Activated CD4-positive, alpha-beta T cell treated with anti-CD3 and anti-CD28 coated beads, Interleukin-10, Interleukin-2, amounts not matched to agents 100 ng/mL and 50 ng/mL, durations not matched to agents 16 hours and 8 hours (primary cell): ENCODE measurements around the gene CHMP6.
A peak's percentile ranks its signal among the peaks of the same experiment; 100 is the strongest.
"Not testable (repeated sequence)": the region's sequence is repeated elsewhere in the genome, so short reads cannot be mapped to it uniquely, and the experiment has no call there.

Experiments
- DNase-seq: peaks from one replicate; pipeline ENCODE4 v3.0.0-alpha.2; 2020

CHMP6 gene

DNA sequence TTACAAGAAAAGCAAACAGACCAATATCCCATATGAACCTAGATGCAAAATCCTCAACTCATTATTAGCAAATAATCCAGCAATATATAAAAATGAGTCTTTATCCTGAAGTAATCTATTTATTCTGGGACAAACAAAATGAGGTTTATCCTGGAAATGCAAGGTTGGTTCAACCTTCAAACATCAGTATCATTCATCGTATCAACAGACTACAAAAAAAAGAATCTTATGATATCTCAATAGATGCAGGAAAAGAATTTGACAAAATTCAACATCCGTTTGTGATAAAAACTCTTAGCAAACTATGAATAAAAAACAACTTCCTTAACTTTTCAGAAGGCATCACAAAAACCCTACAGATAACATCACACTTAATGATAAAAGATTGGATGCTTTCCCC lies 24.9 kb downstream of the CHMP6 start:
- no peak for DNase-seq

GRCh38 chr17:81017330-81017729 lies 25.7 kb downstream of the CHMP6 start:
- not testable (repeated sequence) for DNase-seq

- DNase-seq, result peak; percentile 65
Measured at GRCh38 chr17:81018044-81018802, 26.6 kb downstream of the CHMP6 start.

GRCh38 chr17:81019563-81020442 lies 28.2 kb downstream of the CHMP6 start:
- no peak for DNase-seq

DNA sequence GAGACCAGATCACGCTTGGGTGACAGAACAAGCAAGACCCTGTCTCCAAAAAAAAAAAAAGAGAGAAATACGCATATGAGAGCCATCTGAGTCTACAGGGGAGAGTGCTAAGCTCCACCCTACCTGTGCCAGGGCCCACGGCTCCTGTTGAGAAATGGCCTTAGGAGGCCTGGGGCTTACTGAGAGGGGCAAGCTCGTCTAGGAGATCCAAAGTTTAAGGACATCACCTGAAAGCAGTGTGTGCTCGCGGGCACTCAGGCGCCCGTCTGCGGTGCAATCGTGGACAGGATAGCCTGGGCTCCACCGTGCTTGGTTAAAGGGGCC lies 28.8 kb downstream of the CHMP6 start:
- DNase-seq, result no peak

GRCh38 chr17:81020767-81021497 lies 29.3 kb downstream of the CHMP6 start:
- no peak for DNase-seq

DNA sequence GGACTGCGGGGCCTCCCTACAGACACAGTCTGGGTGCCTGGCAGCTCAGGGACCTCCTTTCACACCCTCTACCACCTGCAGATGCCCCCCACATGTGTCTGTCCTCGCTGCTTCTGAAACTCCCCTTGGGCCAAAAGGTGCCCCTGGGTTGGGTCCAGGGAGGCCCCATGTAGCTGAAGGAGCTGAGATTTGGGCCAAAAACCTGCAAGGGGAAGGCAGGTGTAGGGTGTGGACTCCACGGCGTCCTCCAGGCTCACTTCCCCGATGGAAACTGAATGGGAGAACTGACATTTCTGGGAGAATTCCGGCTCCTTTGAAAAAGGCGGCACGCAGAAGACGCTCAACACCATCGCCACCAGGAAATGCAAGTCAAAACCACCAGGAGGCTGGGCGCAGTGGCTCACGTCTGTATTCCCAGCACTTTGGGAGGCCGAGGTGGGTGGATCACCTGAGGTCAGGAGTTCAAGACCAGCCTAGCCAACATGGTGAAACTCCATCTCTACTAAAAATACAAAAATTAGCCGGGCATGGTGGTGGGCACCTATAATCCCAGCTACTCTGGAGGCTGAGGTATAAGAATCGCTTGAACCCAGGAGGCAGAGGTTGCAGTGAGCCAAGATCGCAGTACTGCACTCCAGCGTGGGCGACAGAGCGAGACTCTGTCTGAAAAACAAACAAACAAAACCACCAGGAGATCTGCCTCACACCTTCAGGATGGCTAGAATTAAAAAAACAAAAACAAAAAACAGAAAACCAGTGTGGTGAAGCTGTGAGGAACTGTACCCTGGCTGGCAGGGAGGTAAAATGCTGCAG lies 30.1 kb downstream of the CHMP6 start:
- DNase-seq, result no peak

GRCh38 chr17:81022344-81022676 lies 30.7 kb downstream of the CHMP6 start:
- DNase-seq, result no peak

GRCh38 chr17:81025065-81025740 lies 33.6 kb downstream of the CHMP6 start:
- no peak for DNase-seq

- DNase-seq, result no peak
Measured at GRCh38 chr17:81025741-81026129, 34.1 kb downstream of the CHMP6 start.

GRCh38 chr17:81026266-81027036 lies 34.8 kb downstream of the CHMP6 start:
- DNase-seq, result no peak

GRCh38 chr17:81027038-81027437 lies 35.4 kb downstream of the CHMP6 start:
- DNase-seq, result no peak

DNA sequence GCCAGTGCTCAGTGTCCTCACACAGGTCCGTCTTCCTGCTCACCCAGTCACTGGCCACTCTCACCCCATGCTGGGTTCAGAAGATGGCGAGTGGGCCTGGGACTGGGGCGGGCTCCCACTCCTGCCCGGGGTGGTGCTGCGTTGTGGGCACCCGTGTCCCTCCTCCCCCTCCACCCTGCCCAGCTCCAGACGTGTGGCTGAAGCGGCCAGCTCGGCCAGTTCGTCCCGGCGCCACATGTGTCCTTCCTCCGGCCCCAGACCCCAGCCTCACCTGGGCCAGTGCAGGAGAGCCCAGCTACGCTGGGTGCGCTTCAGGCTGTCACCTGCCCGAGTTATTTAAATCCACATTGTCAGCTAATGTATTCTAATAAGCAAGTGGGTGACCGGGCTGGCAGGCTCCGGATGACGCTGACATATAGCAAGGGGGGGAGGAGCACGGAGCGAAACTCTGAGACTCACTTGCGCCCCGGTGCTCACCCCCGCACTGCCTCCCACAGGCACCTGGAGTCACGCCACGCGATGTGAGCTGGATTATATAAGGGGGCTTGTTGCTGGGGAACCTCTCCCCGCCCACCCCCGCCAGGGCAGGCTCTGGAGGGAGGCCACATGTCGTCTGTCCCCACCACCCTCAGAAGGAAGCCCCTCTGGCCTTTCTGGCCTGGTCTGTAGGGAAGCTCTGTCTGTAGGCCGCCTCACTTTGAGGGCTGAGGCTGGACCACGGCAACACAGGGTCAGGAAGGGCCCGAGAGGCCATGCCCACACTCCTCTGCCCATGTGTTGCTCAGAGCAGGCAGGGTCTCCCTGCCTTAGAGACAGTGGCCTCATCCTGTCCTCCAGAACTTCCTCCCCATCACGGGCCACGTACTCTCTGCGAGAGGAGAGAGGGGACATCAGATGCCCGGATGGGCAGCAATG lies 36.2 kb downstream of the CHMP6 start:
- no peak for DNase-seq

DNA sequence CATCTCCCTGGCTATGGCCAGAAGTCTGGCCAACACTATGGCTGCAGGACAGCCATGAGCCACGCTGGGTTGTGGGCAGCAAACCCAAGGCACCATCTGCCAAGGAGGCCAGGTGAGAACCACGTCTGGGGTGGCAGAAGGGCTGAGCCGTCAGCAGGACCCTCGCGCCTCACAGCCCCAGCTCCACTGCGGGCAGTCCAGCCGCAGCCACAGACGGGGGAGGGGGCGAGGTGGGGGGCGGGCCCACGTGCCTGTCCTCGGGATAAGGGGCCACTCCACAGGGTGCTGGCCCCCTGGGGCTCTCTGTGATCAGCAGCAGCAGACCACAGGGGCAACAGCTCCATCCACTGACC lies 36.8 kb downstream of the CHMP6 start:
- no peak for DNase-seq

- no peak for DNase-seq
Measured at GRCh38 chr17:81029859-81030258, 38.2 kb downstream of the CHMP6 start.

- not testable (repeated sequence) for DNase-seq
Measured at GRCh38 chr17:81030312-81030711, 38.7 kb downstream of the CHMP6 start.

- no peak for DNase-seq
Measured at GRCh38 chr17:81030741-81031565, 39.3 kb downstream of the CHMP6 start.

DNA sequence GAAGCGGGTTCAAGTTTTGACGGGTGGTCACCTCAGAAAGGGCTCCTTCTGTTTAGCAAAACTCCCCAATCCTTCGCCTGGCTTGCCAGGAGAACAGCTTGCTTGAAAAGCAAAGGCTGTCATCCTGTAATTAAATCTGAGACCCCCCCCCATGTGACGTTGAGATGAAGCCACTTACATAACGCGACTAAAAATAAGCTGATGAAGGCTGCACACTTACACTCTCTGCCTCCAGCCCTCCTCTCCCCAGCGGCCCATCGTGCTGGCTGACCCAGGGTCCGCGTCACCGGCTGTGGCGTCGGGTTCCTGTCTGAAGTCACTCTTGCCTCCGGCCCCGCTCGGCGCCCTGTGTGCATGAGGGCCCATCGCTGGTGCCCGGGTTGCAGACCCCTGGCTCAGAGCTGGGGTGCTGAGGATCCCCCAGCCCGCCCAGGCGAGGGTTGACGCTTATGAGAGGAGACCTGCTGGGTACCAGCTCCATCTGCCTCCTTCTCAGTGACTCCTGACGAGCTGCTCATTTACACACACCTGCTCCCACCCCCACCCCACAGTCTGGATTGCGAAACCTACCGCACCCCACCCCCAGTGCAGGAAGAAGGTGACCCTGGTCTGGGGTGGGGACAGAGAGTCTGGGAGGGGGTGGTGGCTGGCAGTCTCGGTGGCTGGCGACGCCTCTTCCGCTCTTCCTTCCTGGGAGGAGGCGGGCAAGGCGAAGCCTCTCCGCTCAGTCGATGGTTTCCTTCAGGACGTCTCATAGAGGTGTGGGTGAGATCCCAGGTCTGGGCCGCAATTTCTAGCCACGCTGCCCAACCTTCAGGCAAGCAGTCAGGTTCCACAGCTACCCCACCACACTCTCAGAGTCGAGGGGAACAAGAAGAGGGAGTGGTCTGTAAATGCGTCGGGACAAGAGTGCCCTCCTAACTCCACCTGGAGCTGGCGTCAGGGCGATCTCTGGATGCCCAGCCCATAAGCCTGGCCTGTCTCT lies 40.2 kb downstream of the CHMP6 start:
- DNase-seq, result no peak
